Stimulated activated CD4-positive, alpha-beta T cell treated with anti-CD3 and anti-CD28 coated beads, Interleukin-12 subunit alpha, Interleukin-12 subunit beta, amount 100 ng/mL, for 4 hours (primary cell): ENCODE results near the gene DEPDC5.

Experiments used
- DNase-seq: peaks from one replicate; pipeline ENCODE4 v3.0.0-alpha.2; 2020

Gene DEPDC5

GRCh38 chr22:31853736-31854495 is 100.1 kb downstream of the DEPDC5 start:
- DNase-seq: no peak

GRCh38 chr22:31857247-31857646 is 103.4 kb downstream of the DEPDC5 start:
- no peak for DNase-seq

- peak; percentile 10 for DNase-seq
These were observed 107.5 kb downstream of the DEPDC5 start for GRCh38 chr22:31861226-31861840.

DNA sequence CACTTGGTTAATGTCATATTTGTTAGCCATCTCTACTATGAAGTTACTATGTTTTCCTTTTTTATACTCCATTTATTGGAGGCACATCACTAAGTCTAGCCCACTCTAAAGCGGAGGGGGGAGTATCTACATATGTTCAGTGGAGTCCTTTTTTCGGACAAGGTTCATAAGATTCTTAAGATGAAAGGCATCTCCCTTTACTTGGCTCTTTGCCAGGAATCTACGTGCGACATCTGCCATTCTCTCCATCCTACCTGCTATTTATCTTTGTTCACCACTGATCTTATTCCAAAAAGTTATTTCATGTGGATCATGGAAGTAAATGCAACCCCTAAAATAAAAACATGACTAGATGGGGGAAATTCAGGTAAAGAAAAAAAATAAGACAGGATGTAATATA is 113.1 kb downstream of the DEPDC5 start:
- DNase-seq: no peak

GRCh38 chr22:31867386-31868153 is 113.8 kb downstream of the DEPDC5 start:
- no peak for DNase-seq

- DNase-seq: no peak
These were observed 115.9 kb downstream of the DEPDC5 start for GRCh38 chr22:31869739-31870138.

- no peak for DNase-seq
These were observed 117.1 kb downstream of the DEPDC5 start for GRCh38 chr22:31870890-31871289.

- DNase-seq: no peak
These were observed 117.7 kb downstream of the DEPDC5 start for GRCh38 chr22:31871480-31871879.

GRCh38 chr22:31872209-31872608 is 118.4 kb downstream of the DEPDC5 start:
- no peak for DNase-seq

DNA sequence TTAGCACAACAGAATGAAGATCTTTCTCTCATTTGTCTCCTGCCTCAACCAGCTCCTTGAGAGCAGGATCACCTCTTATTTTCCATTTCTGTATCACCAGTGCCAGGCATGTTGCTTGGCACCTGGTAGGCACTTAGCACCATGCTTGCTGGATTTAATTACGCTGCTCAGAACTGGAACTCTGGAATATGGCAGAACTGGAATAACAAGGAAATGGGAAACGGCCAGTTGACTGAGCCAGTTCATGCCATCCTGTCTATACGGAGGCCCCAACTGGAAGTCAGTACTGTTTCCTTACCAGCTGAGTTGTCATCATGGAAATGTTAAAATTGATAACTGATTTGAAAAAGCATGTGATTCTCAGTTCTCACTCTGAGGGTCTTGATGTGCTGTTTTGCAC is 121.0 kb downstream of the DEPDC5 start:
- DNase-seq: no peak

DNA sequence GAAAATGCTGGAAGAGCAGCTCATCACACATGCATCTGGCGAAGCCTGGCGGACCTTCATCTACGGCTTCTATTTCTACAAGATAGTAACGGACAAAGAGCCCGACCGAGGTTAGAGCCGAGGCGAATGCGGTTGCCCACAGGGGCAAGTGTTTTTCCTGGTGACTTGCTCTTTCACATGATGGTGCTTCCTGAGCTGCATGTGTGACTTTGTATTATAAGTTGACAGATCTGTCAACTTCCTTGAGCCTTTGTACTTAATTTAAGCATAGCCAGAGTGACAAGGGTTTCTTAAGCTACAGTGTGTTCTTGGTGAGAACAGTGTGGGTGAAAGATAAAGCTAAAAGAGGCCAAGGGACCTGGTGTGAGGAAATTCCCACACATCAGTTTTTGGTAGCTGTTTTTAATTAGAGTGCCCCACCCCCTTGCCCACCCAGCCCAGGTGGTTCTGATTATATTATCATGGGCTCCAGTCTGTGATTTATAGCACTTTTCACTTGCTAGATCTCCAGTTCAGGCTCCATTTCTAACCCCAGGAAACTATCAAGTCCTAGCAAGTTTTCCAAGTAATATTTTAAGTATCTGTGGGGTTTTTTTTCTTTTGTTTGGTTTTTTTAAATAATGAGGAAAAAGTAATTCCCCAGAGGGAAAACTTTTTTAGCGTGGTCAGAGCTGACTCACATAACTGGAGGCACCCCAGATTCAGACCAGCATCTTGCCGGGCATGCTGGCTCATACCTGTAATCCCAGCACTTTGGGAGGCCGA is 122.5 kb downstream of the DEPDC5 start:
- DNase-seq: no peak

GRCh38 chr22:31879585-31879984 is 125.8 kb downstream of the DEPDC5 start:
- DNase-seq: no peak

- no peak for DNase-seq
These were observed 127.4 kb downstream of the DEPDC5 start for GRCh38 chr22:31881200-31881599.

- DNase-seq: no peak
These were observed 128.0 kb downstream of the DEPDC5 start for GRCh38 chr22:31881865-31882264.

GRCh38 chr22:31882971-31883370 is 129.2 kb downstream of the DEPDC5 start:
- DNase-seq: no peak

- DNase-seq: no peak
These were observed 130.2 kb downstream of the DEPDC5 start for GRCh38 chr22:31883989-31884388.

- DNase-seq: no peak
These were observed 137.7 kb downstream of the DEPDC5 start for GRCh38 chr22:31891366-31892079.

DNA sequence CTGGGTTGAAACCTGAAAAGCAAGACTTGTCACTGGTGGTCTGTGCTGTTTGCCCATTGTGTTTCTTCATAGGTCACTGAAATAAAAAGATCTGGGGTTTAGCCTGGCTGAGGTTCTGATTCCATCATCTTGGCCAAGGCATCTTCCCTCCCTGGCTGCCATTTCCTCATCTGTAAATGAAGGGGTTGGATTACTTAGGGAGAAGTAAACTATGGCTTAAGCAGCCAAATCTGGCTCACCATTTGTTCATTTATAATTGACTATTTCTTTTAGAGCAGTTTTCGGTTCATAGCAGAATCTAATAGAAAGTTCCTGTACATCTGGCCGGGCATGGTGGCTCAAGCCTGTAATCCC is 138.2 kb downstream of the DEPDC5 start:
- DNase-seq: no peak

DNA sequence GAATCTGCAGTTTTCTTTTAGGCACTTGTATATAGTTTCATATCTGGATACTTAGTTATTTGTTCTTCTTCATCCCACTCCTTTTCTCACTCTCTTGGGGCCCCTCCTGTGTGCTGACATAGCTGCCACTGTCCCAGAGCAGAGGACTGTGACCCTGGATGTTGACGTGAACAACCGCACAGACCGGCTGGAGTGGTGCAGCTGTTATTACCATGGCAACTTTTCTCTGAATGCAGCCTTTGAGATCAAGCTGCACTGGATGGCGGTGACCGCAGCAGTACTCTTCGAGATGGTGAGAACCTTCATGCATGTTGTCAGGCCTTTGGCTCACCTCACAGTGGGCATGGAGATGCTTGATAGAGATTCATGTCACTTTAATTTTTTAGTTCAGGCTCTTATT is 139.6 kb downstream of the DEPDC5 start:
- DNase-seq: no peak

- DNase-seq: no peak
These were observed 141.7 kb downstream of the DEPDC5 start for GRCh38 chr22:31895411-31896123.

DNA sequence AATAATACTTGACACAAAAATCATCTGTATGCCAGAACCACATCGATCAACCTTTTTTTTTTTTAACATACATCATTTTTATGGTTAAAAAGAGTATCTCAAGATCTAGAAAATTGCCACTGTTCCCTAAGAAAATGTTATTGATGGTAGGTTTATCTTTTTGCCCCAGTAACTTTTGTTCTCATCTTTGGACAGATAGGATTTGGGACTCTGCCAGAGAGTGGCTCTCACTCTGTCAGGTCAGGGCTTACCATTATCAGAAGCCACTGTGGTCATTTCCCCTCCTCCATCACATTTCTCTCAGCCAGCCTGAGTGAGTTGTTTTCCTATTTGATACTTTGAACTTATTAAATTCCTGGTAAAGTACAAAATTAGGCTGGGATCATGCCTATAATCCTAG is 142.7 kb downstream of the DEPDC5 start:
- DNase-seq: no peak
